H9 (cell line): ENCODE data around the gene MSL1. TPM values are rescaled to one million over a fixed set of nuclear protein-coding genes. Genes with fewer than 3 reads are reported as not detected.

Source experiments
- DNase-seq: peaks from one replicate; pipeline ENCODE4 v3.0.0-alpha.2; 2017
- H2AFZ ChIP-seq: one replicate; pipeline ENCODE4 v1.6.1; 2013; ENCODE audit warnings: mild to moderate bottlenecking, low read length, control low read depth, moderate library complexity
- H2AK5ac ChIP-seq: 2 replicates; pipeline ENCODE4 v1.6.1; 2013; ENCODE audit warnings: low read length, control low read depth, mixed read lengths; ENCODE audit not compliant: insufficient read length
- H2BK120ac ChIP-seq: one replicate; pipeline ENCODE4 v1.6.1; 2013; ENCODE audit warnings: low read depth, mild to moderate bottlenecking, low read length, control low read depth, inconsistent platforms; ENCODE audit not compliant: poor library complexity, severe bottlenecking
- H2BK12ac ChIP-seq: 2 replicates; pipeline ENCODE4 v1.6.1; 2013; ENCODE audit warnings: low read length, control low read depth, mixed read lengths, low read depth; ENCODE audit not compliant: insufficient read length
- H2BK15ac ChIP-seq: 2 replicates; pipeline ENCODE4 v1.6.1; 2013; ENCODE audit warnings: low read depth, low read length, control low read depth
- H2BK20ac ChIP-seq: one replicate; pipeline ENCODE4 v1.6.1; 2013; ENCODE audit warnings: low read depth, mild to moderate bottlenecking, low read length, control low read depth, inconsistent platforms; ENCODE audit not compliant: poor library complexity, severe bottlenecking
- H2BK5ac ChIP-seq: 2 replicates; pipeline ENCODE4 v1.6.1; 2013; ENCODE audit warnings: low read length, control low read depth, mixed read lengths; ENCODE audit not compliant: insufficient read length
- H3K14ac ChIP-seq: 2 replicates; pipeline ENCODE4 v1.6.1; 2013; ENCODE audit warnings: low read length, control low read depth; ENCODE audit not compliant: insufficient read depth
- H3K18ac ChIP-seq: 2 replicates; pipeline ENCODE4 v1.6.1; 2013; ENCODE audit warnings: low read depth, mild to moderate bottlenecking, mixed read lengths, low read length, control low read depth; ENCODE audit not compliant: insufficient read length
- H3K23ac ChIP-seq: 2 replicates; pipeline ENCODE4 v1.6.1; 2013; ENCODE audit warnings: low read length, control low read depth, mixed read lengths, low read depth; ENCODE audit not compliant: insufficient read length
- H3K23me2 ChIP-seq: 2 replicates; pipeline ENCODE4 v1.6.1; 2013; ENCODE audit warnings: low read depth, mild to moderate bottlenecking, mixed read lengths, low read length, control low read depth; ENCODE audit not compliant: insufficient read length, poor library complexity, severe bottlenecking
- H3K27ac ChIP-seq: 2 replicates; pipeline ENCODE4 v1.5.1; 2013; ENCODE audit warnings: low read length, control low read depth, mixed read lengths, low read depth; ENCODE audit not compliant: insufficient read length
- H3K27me3 ChIP-seq: 2 replicates; pipeline ENCODE4 v1.6.1; 2013; ENCODE audit warnings: low read length, control low read depth, inconsistent platforms; ENCODE audit not compliant: insufficient read depth
- H3K4ac ChIP-seq: 2 replicates; pipeline ENCODE4 v1.6.1; 2013; ENCODE audit warnings: low read depth, mild to moderate bottlenecking, control low read depth, inconsistent platforms, low read length, moderate library complexity
- H3K4me1 ChIP-seq: 2 replicates; pipeline ENCODE4 v1.6.1; 2013; ENCODE audit warnings: low read length, control low read depth, inconsistent platforms; ENCODE audit not compliant: insufficient read depth
- H3K4me2 ChIP-seq: 2 replicates; pipeline ENCODE4 v1.6.1; 2013; ENCODE audit warnings: low read length, control low read depth, mixed read lengths; ENCODE audit not compliant: insufficient read length, insufficient read depth
- H3K56ac ChIP-seq: 2 replicates; pipeline ENCODE4 v1.6.1; 2013; ENCODE audit warnings: low read depth, mild to moderate bottlenecking, mixed read lengths, low read length, control low read depth; ENCODE audit not compliant: insufficient read length
- H3K79me1 ChIP-seq: 2 replicates; pipeline ENCODE4 v1.6.1; 2013; ENCODE audit warnings: low read depth, mild to moderate bottlenecking, moderate library complexity, low read length, control low read depth, inconsistent platforms; ENCODE audit not compliant: insufficient read depth, poor library complexity, severe bottlenecking
- H3K79me2 ChIP-seq: 2 replicates; pipeline ENCODE4 v1.6.1; 2013; ENCODE audit warnings: low read length, control low read depth, inconsistent platforms; ENCODE audit not compliant: insufficient read depth
- H3K9ac ChIP-seq: 2 replicates; pipeline ENCODE4 v1.6.1; 2013; ENCODE audit warnings: low read length, control low read depth, mixed read lengths; ENCODE audit not compliant: insufficient read length; ENCODE audit errors: extremely low read depth
- H3K9me3 ChIP-seq: one replicate; pipeline ENCODE4 v1.6.1; 2013; ENCODE audit warnings: low read depth, low read length, inconsistent platforms; ENCODE audit not compliant: control insufficient read depth
- H3T11ph ChIP-seq: one replicate; pipeline ENCODE4 v1.6.1; 2013; ENCODE audit warnings: mild to moderate bottlenecking, low read length, control low read depth, inconsistent platforms
- H4K20me1 ChIP-seq: one replicate; pipeline ENCODE4 v1.6.1; 2013; ENCODE audit not compliant: control insufficient read depth, insufficient read length, insufficient read depth
- H4K5ac ChIP-seq: 2 replicates; pipeline ENCODE4 v1.6.1; 2013; ENCODE audit warnings: low read depth, mild to moderate bottlenecking, mixed read lengths, low read length, control low read depth; ENCODE audit not compliant: insufficient read length
- H4K8ac ChIP-seq: replicated peaks from 2 replicates; pipeline ENCODE4 v1.6.1; 2013; ENCODE audit warnings: low read length, control low read depth, mixed read lengths, low read depth; ENCODE audit not compliant: insufficient read length
- H4K91ac ChIP-seq: 2 replicates; pipeline ENCODE4 v1.6.1; 2013; ENCODE audit warnings: low read depth, mild to moderate bottlenecking, moderate library complexity, mixed read lengths, low read length, control low read depth; ENCODE audit not compliant: insufficient read length
- H3K27ac Mint-ChIP-seq, 3 experiments: 2 replicates in 2 of 3; 3 replicates in 1 of 3; pipeline ENCODE4 v1.8.0; 2020 to 2021; ENCODE audit warnings: mixed read lengths in 3 of 3, mild to moderate bottlenecking in 1 of 3, moderate library complexity in 1 of 3
- H3K27me3 Mint-ChIP-seq: 2 replicates; pipeline ENCODE4 v1.8.0; 2021; ENCODE audit warnings: low read depth, mild to moderate bottlenecking, moderate library complexity, mixed read lengths
- H3K36me3 Mint-ChIP-seq, 3 experiments: 2 replicates in 2 of 3; 3 replicates in 1 of 3; pipeline ENCODE4 v1.8.0; 2020 to 2021; ENCODE audit warnings: low read depth in 3 of 3, mixed read lengths in 3 of 3; ENCODE audit not compliant: insufficient read depth in 1 of 3
- H3K4me1 Mint-ChIP-seq, 2 experiments: 2 replicates each; pipeline ENCODE4 v1.8.0; 2020; ENCODE audit warnings: mixed read lengths in 2 of 2
- H3K4me3 Mint-ChIP-seq, 2 experiments: 2 replicates in 1 of 2; 3 replicates in 1 of 2; pipeline ENCODE4 v1.8.0; 2020 to 2021; ENCODE audit warnings: mild to moderate bottlenecking in 2 of 2, mixed read lengths in 2 of 2, moderate library complexity in 1 of 2
- H3K9me3 Mint-ChIP-seq, 2 experiments: 2 replicates in 1 of 2; 3 replicates in 1 of 2; pipeline ENCODE4 v1.8.0; 2020; ENCODE audit warnings: mild to moderate bottlenecking in 2 of 2, mixed read lengths in 2 of 2, moderate library complexity in 1 of 2
- WGBS: extraction: QIAGEN DNeasy Blood & Tissue Kit; methylation state at CpG from one replicate; pipeline ENCODE4 v1.1.7; 2013; ENCODE audit warnings: missing lambda C conversion rate, low lambda C conversion rate, mixed read lengths; ENCODE audit not compliant: insufficient read length; ENCODE audit errors: extremely low coverage; 5-methylcytosine and 5-hydroxymethylcytosine counted together
- total RNA-seq: library from RNA; stranded (reverse); gene quantifications from 2 replicates; pipeline ENCODE4 v1.2.1, GENCODE V29; 2021
- TF ChIP-seq, protein P1 (sequence below): fragments of 200-600 bp; sonication (generic); conservative IDR thresholded peaks from 3 replicates; pipeline ENCODE4 v1.8.0; 2021; ENCODE audit warnings: antibody characterized with exemption, mild to moderate bottlenecking

MSL1 gene
- total RNA-seq, 1 experiment from 2014 or later, result 105 TPM

GRCh38 chr17:40095944-40096791, 25.6 kb upstream of the MSL1 start:
- Mint-ChIP-seq H3K36me3 (peaks cover 30 to 51% (median 33%) of the 10 kb centered on the region in 3 experiments), H3K27ac (no peak overlapping the region)
- TF ChIP-seq, protein P1, sequence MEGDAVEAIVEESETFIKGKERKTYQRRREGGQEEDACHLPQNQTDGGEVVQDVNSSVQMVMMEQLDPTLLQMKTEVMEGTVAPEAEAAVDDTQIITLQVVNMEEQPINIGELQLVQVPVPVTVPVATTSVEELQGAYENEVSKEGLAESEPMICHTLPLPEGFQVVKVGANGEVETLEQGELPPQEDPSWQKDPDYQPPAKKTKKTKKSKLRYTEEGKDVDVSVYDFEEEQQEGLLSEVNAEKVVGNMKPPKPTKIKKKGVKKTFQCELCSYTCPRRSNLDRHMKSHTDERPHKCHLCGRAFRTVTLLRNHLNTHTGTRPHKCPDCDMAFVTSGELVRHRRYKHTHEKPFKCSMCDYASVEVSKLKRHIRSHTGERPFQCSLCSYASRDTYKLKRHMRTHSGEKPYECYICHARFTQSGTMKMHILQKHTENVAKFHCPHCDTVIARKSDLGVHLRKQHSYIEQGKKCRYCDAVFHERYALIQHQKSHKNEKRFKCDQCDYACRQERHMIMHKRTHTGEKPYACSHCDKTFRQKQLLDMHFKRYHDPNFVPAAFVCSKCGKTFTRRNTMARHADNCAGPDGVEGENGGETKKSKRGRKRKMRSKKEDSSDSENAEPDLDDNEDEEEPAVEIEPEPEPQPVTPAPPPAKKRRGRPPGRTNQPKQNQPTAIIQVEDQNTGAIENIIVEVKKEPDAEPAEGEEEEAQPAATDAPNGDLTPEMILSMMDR, result no peak

More at GRCh38 chr17:40095944-40096791, 25.6 kb upstream of the MSL1 start:
- Histone ChIP-seq H4K20me1 (no peaks in the 10 kb centered on the region), H3T11ph (no peak overlapping the region), H3K4me2 (no peak overlapping the region), H3K23me2 (peaks cover 15% of the 10 kb centered on the region), H3K23ac (no peak overlapping the region), H2AK5ac (no peak overlapping the region), H3K14ac (no peak overlapping the region), H3K27ac (no peak overlapping the region), H3K79me2 (no peaks in the 10 kb centered on the region), H4K91ac (no peak overlapping the region), H2BK12ac (no peak overlapping the region), H3K4ac (no peak overlapping the region), H3K9ac (no peak overlapping the region), H3K18ac (no peak overlapping the region), H2BK120ac (no peak overlapping the region), H2BK15ac (no peak overlapping the region), H4K8ac (no peak overlapping the region), H3K56ac (no peak overlapping the region), H3K4me1 (peaks cover 6% of the 10 kb centered on the region; the same call in 1 of the 2 replicates), H2BK20ac (no peak overlapping the region), H2AFZ (no peak overlapping the region), H4K5ac (no peak overlapping the region), H3K27me3 (peaks cover 8% of the 10 kb centered on the region; the same call in 1 of the 2 replicates), H2BK5ac (no peak overlapping the region), H3K79me1 (no peaks in the 10 kb centered on the region), H3K9me3 (no peaks in the 10 kb centered on the region)
- Mint-ChIP-seq H3K4me3 (no peak overlapping the region), H3K4me1 (peaks cover 29 to 54% of the 10 kb centered on the region in 2 experiments), H3K27me3 (peaks cover 25% of the 10 kb centered on the region), H3K9me3 (peaks cover 0 to 7% of the 10 kb centered on the region in 2 experiments; a peak in 2 of 5 replicates)
- no peak for DNase-seq
- WGBS, result no CpG with 5 or more reads among the region's 23 CpGs
